ENCODE data around the gene PRR7.

PRR7 gene

GRCh38 chr5:177432839-177433657, 13.6 kb upstream of the PRR7 start:
- Histone ChIP-seq H2BK5ac (ENCODE audit: low read length) (no peak overlapping the region), H4K5ac (ENCODE audit: low read length) (no peak overlapping the region), H4K8ac (ENCODE audit: low read depth, low read length) (no peak overlapping the region), H3K79me2 (ENCODE audit: control insufficient read depth, insufficient read depth, low read length) (no peaks in the 10 kb centered on the region), H3K23ac (ENCODE audit: low read length) (no peak overlapping the region), H3K4me3 (ENCODE audit: low read length) (no peak overlapping the region), H3K4me2 (ENCODE audit: low read length) (no peak overlapping the region), H3K18ac (ENCODE audit: low read length) (no peak overlapping the region), H3K36me3 (ENCODE audit: control insufficient read depth, insufficient read depth, low read length) (no peaks in the 10 kb centered on the region), H3K4ac (ENCODE audit: low read depth, low read length) (no peak overlapping the region), H3K4me1 (ENCODE audit: control insufficient read depth, low read depth, low read length) (no peaks in the 10 kb centered on the region), H3K27me3 (ENCODE audit: insufficient read depth, low read length, poor library complexity) (no peaks in the 10 kb centered on the region), H2BK15ac (replicated peaks; ENCODE audit: low read depth) (no peak overlapping the region), H3K79me1 (ENCODE audit: low read length) (peaks cover 5% of the 10 kb centered on the region), H2AK5ac (ENCODE audit: low read length) (no peak overlapping the region), H3K27ac (ENCODE audit: low read depth, low read length) (no peak overlapping the region), H2BK120ac (ENCODE audit: low read depth, low read length) (no peak overlapping the region), H3K56ac (ENCODE audit: low read length) (no peak overlapping the region), H3K9ac (ENCODE audit: low read length) (no peak overlapping the region)
- no peak for DNase-seq
- WGBS (ENCODE audit: extremely low coverage, insufficient coverage, low lambda C conversion rate) = no CpG with 5 or more reads among the region's 25 CpGs

DNA sequence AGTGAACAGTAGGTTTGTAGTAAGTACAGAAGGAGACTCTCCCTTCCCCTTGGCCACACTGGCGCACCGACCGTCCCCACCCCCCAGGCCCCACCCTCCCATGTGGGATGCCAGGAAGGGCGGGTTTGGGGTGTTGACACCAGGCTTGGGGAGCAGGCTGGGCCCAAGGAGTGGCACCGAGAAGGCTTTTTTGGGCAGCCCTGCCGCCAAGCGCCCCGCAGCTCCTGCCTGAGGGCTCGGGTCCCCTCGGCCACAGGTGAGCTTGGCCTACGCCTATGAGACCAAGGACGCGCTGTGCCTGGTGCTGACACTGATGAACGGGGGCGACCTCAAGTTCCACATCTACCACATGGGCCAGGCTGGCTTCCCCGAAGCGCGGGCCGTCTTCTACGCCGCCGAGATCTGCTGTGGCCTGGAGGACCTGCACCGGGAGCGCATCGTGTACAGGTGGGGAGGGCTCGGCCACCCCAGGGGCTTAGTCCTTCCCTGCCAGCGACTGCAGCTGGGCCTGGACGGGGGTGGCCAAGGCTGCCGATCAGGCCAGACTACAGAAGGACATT, 12.9 kb upstream of the PRR7 start:
- Histone ChIP-seq H3K27me3 (ENCODE audit: insufficient read depth, low read length, poor library complexity) (no peaks in the 10 kb centered on the region), H2BK15ac (replicated peaks; ENCODE audit: low read depth) (no peak overlapping the region), H4K5ac (ENCODE audit: low read length) (no peak overlapping the region), H3K79me2 (ENCODE audit: control insufficient read depth, insufficient read depth, low read length) (no peaks in the 10 kb centered on the region), H3K56ac (ENCODE audit: low read length) (no peak overlapping the region), H3K4me2 (ENCODE audit: low read length) (no peak overlapping the region), H2BK120ac (ENCODE audit: low read depth, low read length) (no peak overlapping the region), H3K79me1 (ENCODE audit: low read length) (peaks cover 4% of the 10 kb centered on the region), H3K4ac (ENCODE audit: low read depth, low read length) (no peak overlapping the region), H2AK5ac (ENCODE audit: low read length) (no peak overlapping the region), H3K27ac (ENCODE audit: low read depth, low read length) (no peak overlapping the region), H3K36me3 (ENCODE audit: control insufficient read depth, insufficient read depth, low read length) (peaks cover 1% of the 10 kb centered on the region), H4K8ac (ENCODE audit: low read depth, low read length) (no peak overlapping the region), H3K23ac (ENCODE audit: low read length) (no peak overlapping the region), H3K18ac (ENCODE audit: low read length) (no peak overlapping the region), H3K4me1 (ENCODE audit: control insufficient read depth, low read depth, low read length) (no peaks in the 10 kb centered on the region), H2BK5ac (ENCODE audit: low read length) (no peak overlapping the region), H3K4me3 (ENCODE audit: low read length) (no peak overlapping the region), H3K9ac (ENCODE audit: low read length) (no peak overlapping the region)
- DNase-seq = no peak
- no CpG with 5 or more reads among the region's 29 CpGs for WGBS (ENCODE audit: extremely low coverage, insufficient coverage, low lambda C conversion rate)

DNA sequence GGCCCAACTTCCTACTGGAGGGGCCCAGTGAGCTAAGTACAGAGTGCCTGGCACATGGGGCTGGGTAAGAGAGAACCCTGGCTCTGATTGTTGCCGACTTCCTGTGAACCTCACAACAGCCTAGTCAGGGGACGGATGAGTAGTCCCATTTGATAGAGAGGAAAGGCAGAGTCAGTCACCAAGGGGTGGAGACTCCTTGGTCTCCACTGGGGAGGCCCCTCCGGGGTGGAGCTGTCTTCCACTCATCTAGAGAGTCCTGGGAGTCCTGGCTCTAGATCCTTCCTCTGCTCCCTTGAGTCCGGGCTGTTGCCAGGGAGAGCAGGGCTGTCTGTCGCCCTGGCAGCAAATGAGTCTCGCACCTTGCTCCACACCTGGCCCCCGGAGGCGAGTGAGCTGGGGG, 12.2 kb upstream of the PRR7 start:
- no peak overlapping the region for H3K4me3 ChIP-seq (ENCODE audit: low read length)
- no peak overlapping the region for H2BK5ac ChIP-seq (ENCODE audit: low read length)
- no peak overlapping the region for H2BK120ac ChIP-seq (ENCODE audit: low read depth, low read length)
- no peaks in the 10 kb centered on the region for H3K4me1 ChIP-seq (ENCODE audit: control insufficient read depth, low read depth, low read length)
- no peak overlapping the region for H2AK5ac ChIP-seq (ENCODE audit: low read length)
- no peak overlapping the region for H4K5ac ChIP-seq (ENCODE audit: low read length)
- H4K8ac ChIP-seq (ENCODE audit: low read depth, low read length) = no peak overlapping the region
- no peaks in the 10 kb centered on the region for H3K27me3 ChIP-seq (ENCODE audit: insufficient read depth, low read length, poor library complexity)
- H3K56ac ChIP-seq (ENCODE audit: low read length) = no peak overlapping the region
- H3K79me1 ChIP-seq (ENCODE audit: low read length) = peaks cover 3% of the 10 kb centered on the region
- no peak for DNase-seq
- no peak overlapping the region for H3K27ac ChIP-seq (ENCODE audit: low read depth, low read length)
- H3K4ac ChIP-seq (ENCODE audit: low read depth, low read length) = no peak overlapping the region
- no peak overlapping the region for H3K4me2 ChIP-seq (ENCODE audit: low read length)
- H3K9ac ChIP-seq (ENCODE audit: low read length) = no peak overlapping the region
- H3K18ac ChIP-seq (ENCODE audit: low read length) = no peak overlapping the region
- no CpG with 5 or more reads among the region's 8 CpGs for WGBS (ENCODE audit: extremely low coverage, insufficient coverage, low lambda C conversion rate)
- no peak overlapping the region for H2BK15ac ChIP-seq (replicated peaks; ENCODE audit: low read depth)
- no peaks in the 10 kb centered on the region for H3K79me2 ChIP-seq (ENCODE audit: control insufficient read depth, insufficient read depth, low read length)
- peaks cover 1% of the 10 kb centered on the region for H3K36me3 ChIP-seq (ENCODE audit: control insufficient read depth, insufficient read depth, low read length)
- H3K23ac ChIP-seq (ENCODE audit: low read length) = no peak overlapping the region

- no peak overlapping the region for H3K56ac ChIP-seq (ENCODE audit: low read length)
- H3K27ac ChIP-seq (ENCODE audit: low read depth, low read length) = no peak overlapping the region
- H3K36me3 ChIP-seq (ENCODE audit: control insufficient read depth, insufficient read depth, low read length) = peaks cover 1% of the 10 kb centered on the region
- no peaks in the 10 kb centered on the region for H3K27me3 ChIP-seq (ENCODE audit: insufficient read depth, low read length, poor library complexity)
- H3K9ac ChIP-seq (ENCODE audit: low read length) = no peak overlapping the region
- no peak overlapping the region for H3K23ac ChIP-seq (ENCODE audit: low read length)
- no peak overlapping the region for H4K8ac ChIP-seq (ENCODE audit: low read depth, low read length)
- H4K5ac ChIP-seq (ENCODE audit: low read length) = no peak overlapping the region
- H2BK5ac ChIP-seq (ENCODE audit: low read length) = no peak overlapping the region
- no peaks in the 10 kb centered on the region for H3K79me1 ChIP-seq (ENCODE audit: low read length)
- H2BK120ac ChIP-seq (ENCODE audit: low read depth, low read length) = no peak overlapping the region
- no peak overlapping the region for H2BK15ac ChIP-seq (replicated peaks; ENCODE audit: low read depth)
- no CpG with 5 or more reads among the region's 20 CpGs for WGBS (ENCODE audit: extremely low coverage, insufficient coverage, low lambda C conversion rate)
- no peak overlapping the region for H3K18ac ChIP-seq (ENCODE audit: low read length)
- H3K79me2 ChIP-seq (ENCODE audit: control insufficient read depth, insufficient read depth, low read length) = no peaks in the 10 kb centered on the region
- H3K4me1 ChIP-seq (ENCODE audit: control insufficient read depth, low read depth, low read length) = no peaks in the 10 kb centered on the region
- H2AK5ac ChIP-seq (ENCODE audit: low read length) = no peak overlapping the region
- no peak overlapping the region for H3K4ac ChIP-seq (ENCODE audit: low read depth, low read length)
- H3K4me3 ChIP-seq (ENCODE audit: low read length) = no peak overlapping the region
- no peak for DNase-seq
- H3K4me2 ChIP-seq (ENCODE audit: low read length) = no peak overlapping the region
Measured at GRCh38 chr5:177434942-177435738, 11.5 kb upstream of the PRR7 start.

GRCh38 chr5:177435847-177436536, 10.6 kb upstream of the PRR7 start:
- Histone ChIP-seq H4K5ac (ENCODE audit: low read length) (no peak overlapping the region), H3K4me3 (ENCODE audit: low read length) (no peak overlapping the region), H4K8ac (ENCODE audit: low read depth, low read length) (no peak overlapping the region), H3K9ac (ENCODE audit: low read length) (no peak overlapping the region), H3K79me2 (ENCODE audit: control insufficient read depth, insufficient read depth, low read length) (no peaks in the 10 kb centered on the region), H3K4me1 (ENCODE audit: control insufficient read depth, low read depth, low read length) (no peaks in the 10 kb centered on the region), H3K56ac (ENCODE audit: low read length) (no peak overlapping the region), H3K36me3 (ENCODE audit: control insufficient read depth, insufficient read depth, low read length) (peaks cover 1% of the 10 kb centered on the region), H2BK5ac (ENCODE audit: low read length) (no peak overlapping the region), H3K23ac (ENCODE audit: low read length) (no peak overlapping the region), H3K79me1 (ENCODE audit: low read length) (no peaks in the 10 kb centered on the region), H3K4ac (ENCODE audit: low read depth, low read length) (no peak overlapping the region), H3K4me2 (ENCODE audit: low read length) (no peak overlapping the region), H2BK120ac (ENCODE audit: low read depth, low read length) (no peak overlapping the region), H2BK15ac (replicated peaks; ENCODE audit: low read depth) (no peak overlapping the region), H2AK5ac (ENCODE audit: low read length) (no peak overlapping the region), H3K18ac (ENCODE audit: low read length) (no peak overlapping the region), H3K27me3 (ENCODE audit: insufficient read depth, low read length, poor library complexity) (no peaks in the 10 kb centered on the region), H3K27ac (ENCODE audit: low read depth, low read length) (no peak overlapping the region)
- no peak for DNase-seq
- no CpG with 5 or more reads among the region's 37 CpGs for WGBS (ENCODE audit: extremely low coverage, insufficient coverage, low lambda C conversion rate)
